ENCODE measurements around the gene NETO1.

The NETO1 gene

DNA sequence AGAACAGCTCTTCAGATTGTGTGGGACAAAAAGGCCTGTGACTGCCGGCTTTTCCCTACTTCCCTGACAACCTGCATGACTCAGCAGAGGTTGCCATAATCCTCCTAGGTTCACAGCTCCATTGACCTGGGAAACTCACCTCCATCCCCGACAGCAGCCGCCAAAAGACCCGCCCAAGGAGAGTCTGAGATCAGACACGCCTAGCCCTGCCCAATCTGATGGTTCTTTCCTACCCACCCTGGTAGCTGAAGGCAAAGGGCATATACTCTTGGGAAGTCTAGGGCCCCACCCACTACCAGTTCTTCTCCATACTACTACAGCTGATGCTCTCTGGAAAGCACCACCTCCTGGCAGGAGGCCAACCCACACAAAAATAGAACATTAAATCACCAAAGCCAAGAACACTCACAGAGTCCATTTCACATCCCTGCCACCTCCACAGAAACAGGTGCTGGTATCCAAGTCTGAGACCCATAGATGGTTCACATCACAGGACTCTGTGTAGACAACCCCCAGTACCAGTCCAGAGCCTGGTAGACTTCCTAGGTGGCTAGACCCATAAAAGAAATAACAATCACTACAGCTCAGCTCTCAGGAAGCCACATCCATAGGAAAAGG, 140.6 kb downstream of the NETO1 start:
- DNase-seq (ENCODE audit: low read depth): no peak

DNA sequence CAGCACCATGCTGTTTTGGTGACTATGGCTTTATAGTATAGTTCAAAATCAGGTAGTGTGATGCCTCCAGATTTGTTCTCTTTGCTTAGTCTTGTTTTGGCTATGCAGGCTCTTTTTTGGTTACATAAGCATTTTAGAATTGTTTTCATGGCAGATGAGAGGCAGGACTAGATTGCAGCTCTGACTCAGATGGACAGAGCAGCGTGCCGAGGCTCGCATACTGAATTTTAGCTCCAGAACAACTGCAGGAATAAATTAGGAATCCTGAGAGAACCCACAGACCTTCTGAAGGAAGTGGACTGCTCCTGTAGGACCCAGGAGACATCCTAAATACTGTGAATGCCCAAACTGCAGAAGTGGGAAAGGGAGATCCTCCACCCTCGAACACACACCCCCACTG, 141.6 kb downstream of the NETO1 start:
- DNase-seq (ENCODE audit: low read depth): no peak

GRCh38 chr18:72721330-72721729, 146.5 kb downstream of the NETO1 start:
- DNase-seq (ENCODE audit: low read depth): no peak

DNA sequence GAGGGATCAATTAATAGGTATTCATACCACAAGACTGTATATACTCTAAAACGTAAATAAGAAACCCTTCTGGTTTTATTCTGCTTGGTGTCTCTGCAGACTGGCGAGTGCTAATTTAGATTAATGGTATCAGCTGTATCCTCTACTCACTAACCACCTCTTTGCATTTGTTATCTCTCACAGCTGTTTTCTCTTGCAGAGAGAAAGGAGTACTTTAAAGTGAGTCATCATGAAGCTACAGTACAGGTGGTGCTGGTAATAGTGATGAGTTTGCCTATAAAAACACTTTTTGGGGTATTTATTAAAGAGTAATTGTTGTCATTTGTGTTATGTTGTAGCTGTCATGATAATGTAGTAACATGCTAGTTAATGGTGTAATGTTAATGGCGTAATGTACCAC, 147.7 kb downstream of the NETO1 start:
- DNase-seq (ENCODE audit: low read depth): no peak

DNA sequence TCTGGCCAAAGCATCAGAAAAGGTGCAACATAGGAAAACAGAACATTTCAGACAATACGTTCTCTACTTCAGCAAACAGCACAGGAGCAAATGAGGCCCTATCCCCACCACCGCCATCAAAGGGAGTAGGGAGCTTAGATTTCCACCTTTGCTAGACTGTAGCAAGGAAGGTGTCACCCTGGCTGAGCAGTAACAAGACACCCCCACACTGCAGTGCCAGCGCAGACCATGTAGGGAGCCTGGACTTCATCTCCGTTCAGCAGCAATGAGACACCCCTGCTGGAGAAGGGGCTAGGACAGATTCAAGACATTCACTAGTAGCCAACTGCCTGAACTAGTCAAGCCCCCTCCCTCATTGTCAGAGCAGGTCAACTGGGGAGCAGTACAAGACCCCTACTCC, 163.6 kb downstream of the NETO1 start:
- DNase-seq (ENCODE audit: low read depth): no peak

GRCh38 chr18:72700961-72701710, 166.7 kb downstream of the NETO1 start:
- DNase-seq (ENCODE audit: low read depth): no peak

GRCh38 chr18:72697706-72698105, 170.1 kb downstream of the NETO1 start:
- no peak for DNase-seq (ENCODE audit: low read depth)

DNA sequence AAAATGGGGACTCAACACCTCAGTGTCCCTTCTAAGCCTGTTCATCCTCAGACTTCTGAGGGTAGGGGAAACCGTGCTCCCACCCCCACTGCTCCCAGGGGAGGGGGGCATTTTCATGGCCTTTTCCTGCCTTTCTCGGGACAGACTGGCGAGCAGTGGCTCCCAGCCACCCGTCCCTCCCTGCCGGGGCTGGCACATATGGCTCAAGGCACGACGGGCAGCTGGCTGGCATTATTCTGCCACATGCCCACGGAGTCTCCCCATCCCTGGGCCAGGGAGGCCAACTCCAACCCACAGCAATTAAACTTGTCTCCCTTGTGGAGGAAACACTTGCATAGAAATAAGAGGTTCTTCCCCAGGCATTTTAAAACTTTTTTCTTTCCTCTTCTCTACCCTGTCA, 175.2 kb downstream of the NETO1 start:
- no peak for DNase-seq (ENCODE audit: low read depth)
